Suprapubic skin (tissue), 4 donors: ENCODE data around the gene IL19.

Experiments
- POLR2A ChIP-seq, 2 donors: fragments of 450-650 bp; IDR thresholded peaks; one replicate each; pipeline ENCODE4 v1.6.1; 2017; ENCODE audit warnings: antibody characterized with exemption in 2 of 2, mild to moderate bottlenecking in 2 of 2, moderate library complexity in 2 of 2
- POLR2AphosphoS5 ChIP-seq, 3 donors: sonication (generic); formaldehyde crosslinking; IDR thresholded peaks; one replicate each; pipeline ENCODE4 v1.6.1; 2017; ENCODE audit warnings: antibody characterized with exemption in 3 of 3
- TF ChIP-seq, protein P1 (sequence below), 2 donors: fragments of 200-600 bp in 1 of 2; fragments of 450-650 bp in 1 of 2; sonication (generic) in 1 of 2; IDR thresholded peaks; one replicate each; pipeline ENCODE4 v1.5.1; 2016 to 2019; ENCODE audit warnings: antibody characterized with exemption in 2 of 2, mild to moderate bottlenecking in 1 of 2, moderate library complexity in 1 of 2

DNA sequence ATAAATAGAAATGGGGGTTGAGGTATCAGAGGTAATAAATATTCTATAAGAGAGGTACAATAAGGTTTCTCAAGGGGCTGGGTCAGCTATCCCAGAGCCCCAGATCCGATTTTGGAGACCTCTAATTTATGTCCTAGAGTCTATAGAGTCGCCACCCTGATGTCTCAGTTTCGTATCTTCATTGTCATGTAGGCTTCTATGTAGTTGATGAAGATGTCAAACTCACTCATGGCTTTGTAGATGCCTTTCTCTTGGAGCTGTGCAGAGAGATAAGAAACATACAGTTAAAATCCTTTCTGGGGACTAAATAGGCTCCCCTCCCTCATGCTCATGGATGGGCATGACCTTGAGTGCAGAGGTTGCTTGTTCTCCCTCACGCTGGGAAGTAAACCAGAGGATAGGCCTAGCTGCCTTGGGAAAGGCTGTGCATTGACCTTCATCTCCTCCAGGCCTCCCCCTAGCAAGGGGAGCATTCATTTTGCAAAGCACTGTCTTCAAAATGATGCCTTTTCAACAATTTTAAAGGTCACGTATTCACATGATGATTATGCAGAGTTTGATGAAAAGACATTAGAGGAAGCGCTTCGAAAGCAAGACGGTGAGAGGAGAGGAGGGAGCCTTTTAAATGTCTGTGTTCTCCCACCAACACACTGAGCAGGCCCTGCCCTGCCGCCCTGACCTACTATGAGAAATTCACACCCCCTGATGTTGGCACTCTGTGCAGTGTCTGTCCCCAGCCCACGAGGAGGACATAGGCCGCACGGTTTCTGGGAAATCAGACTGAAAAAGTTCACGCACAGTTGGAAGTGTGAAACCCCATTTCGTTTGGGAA, 1.9 kb upstream of the IL19 start:
- no peak for TF ChIP-seq POLR2AphosphoS5 (IDR thresholded peaks at IDR 0.05)
- TF ChIP-seq POLR2A (IDR thresholded peaks at IDR 0.05): no peak
- TF ChIP-seq, protein P1, sequence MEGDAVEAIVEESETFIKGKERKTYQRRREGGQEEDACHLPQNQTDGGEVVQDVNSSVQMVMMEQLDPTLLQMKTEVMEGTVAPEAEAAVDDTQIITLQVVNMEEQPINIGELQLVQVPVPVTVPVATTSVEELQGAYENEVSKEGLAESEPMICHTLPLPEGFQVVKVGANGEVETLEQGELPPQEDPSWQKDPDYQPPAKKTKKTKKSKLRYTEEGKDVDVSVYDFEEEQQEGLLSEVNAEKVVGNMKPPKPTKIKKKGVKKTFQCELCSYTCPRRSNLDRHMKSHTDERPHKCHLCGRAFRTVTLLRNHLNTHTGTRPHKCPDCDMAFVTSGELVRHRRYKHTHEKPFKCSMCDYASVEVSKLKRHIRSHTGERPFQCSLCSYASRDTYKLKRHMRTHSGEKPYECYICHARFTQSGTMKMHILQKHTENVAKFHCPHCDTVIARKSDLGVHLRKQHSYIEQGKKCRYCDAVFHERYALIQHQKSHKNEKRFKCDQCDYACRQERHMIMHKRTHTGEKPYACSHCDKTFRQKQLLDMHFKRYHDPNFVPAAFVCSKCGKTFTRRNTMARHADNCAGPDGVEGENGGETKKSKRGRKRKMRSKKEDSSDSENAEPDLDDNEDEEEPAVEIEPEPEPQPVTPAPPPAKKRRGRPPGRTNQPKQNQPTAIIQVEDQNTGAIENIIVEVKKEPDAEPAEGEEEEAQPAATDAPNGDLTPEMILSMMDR (IDR thresholded peaks at IDR 0.05): no peak
